Omental fat pad (tissue), 4 donors: ENCODE results near the gene ICE1. TPM values are rescaled to one million over a fixed set of nuclear protein-coding genes. Genes with fewer than 3 reads are reported as not detected.

ENCODE experiments used
- ATAC-seq: fragments of 150-250 bp; one replicate; pipeline ENCODE4 v1.9.1; 2016; ENCODE audit warnings: mild to moderate bottlenecking, moderate library complexity; ENCODE audit not compliant: low FRiP score
- DNase-seq: peaks from one replicate; pipeline ENCODE4 v3.0.0-alpha.2; 2019; ENCODE audit warnings: low spot score
- CTCF ChIP-seq, 3 donors: fragments of 450-650 bp; IDR thresholded peaks; one replicate each; pipeline ENCODE4 v1.5.1; 2016 to 2017; ENCODE audit warnings: antibody characterized with exemption in 3 of 3, mild to moderate bottlenecking in 3 of 3, moderate library complexity in 2 of 3
- total RNA-seq, 4 donors: library from RNA; depleted of rRNA; stranded (reverse); fragments of >200 nt; gene quantifications; one replicate each; pipeline ENCODE4 v1.1.0, GENCODE V29; 2016

The ICE1 gene
- total RNA-seq, 4 donors from 2014 or later, result 23.3 to 55.2 (median 33.1) TPM

GRCh38 chr5:5378531-5378930 is 43.9 kb upstream of the ICE1 start:
- DNase-seq (no peak), ATAC-seq (no peak)
- TF ChIP-seq CTCF (IDR thresholded peaks at IDR 0.05), result no peak

GRCh38 chr5:5380298-5380697 is 42.2 kb upstream of the ICE1 start:
- ATAC-seq, result no peak

GRCh38 chr5:5381310-5381913 is 41.1 kb upstream of the ICE1 start:
- ATAC-seq, result peak; percentile 62
- no peak for TF ChIP-seq CTCF (IDR thresholded peaks at IDR 0.05)
- DNase-seq, result no peak

More at GRCh38 chr5:5380298-5380697, 42.2 kb upstream of the ICE1 start:
- no peak for TF ChIP-seq CTCF (IDR thresholded peaks at IDR 0.05)
- DNase-seq, result no peak

GRCh38 chr5:5383461-5383860 is 39.0 kb upstream of the ICE1 start:
- no peak for ATAC-seq
- DNase-seq, result no peak
- TF ChIP-seq CTCF (IDR thresholded peaks at IDR 0.05), result no peak

DNA sequence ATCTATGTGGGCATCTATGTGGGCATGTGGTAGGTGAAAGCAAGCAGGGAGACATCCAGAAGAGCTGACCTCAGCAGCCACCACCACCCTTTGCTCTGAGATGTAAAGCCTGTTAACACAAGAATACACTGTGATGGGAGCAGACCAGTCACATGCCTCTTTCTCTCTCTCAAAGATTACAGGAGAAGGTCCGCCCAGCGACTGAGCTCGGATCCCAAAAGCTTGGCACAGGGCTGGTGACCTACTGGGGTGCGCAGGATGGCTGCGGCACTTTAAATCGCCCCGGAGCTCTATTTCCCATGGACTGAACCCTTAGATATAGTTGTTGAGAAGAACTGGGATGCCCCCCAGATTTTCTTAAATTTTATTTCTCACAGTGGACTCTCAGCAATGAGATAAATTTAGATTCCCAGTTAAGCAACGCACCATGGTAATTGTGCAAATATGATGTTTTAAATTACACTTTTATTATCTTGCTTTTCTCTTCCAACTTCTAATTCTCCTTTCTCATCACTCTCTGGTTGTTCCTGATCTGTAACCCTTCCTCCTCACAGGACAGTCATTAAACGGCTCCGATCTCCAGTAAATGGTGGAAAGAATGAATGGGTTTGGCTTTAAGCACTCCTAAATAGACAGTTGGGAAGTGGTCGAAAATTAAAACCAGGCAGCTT is 37.7 kb upstream of the ICE1 start:
- no peak for ATAC-seq
- no peak for DNase-seq
- no peak for TF ChIP-seq CTCF (IDR thresholded peaks at IDR 0.05)

DNA sequence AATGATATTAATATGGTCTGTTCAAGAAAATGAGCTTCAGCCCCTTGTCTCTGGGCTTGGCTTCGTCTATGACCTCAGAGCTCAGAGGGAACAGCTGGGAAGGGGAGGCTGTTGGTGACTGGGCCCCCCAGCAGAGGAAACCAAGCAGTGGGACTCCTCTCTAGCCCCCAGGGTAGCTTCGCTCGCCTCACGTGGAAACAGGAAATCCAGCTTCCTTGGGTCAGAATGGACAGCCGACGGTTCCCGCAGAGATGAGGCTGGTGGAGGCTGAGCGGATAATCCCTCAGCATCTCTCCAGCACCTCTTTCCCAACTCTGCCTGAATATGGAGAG is 37.2 kb upstream of the ICE1 start:
- no peak for ATAC-seq
- DNase-seq, result no peak
- no peak for TF ChIP-seq CTCF (IDR thresholded peaks at IDR 0.05)

DNA sequence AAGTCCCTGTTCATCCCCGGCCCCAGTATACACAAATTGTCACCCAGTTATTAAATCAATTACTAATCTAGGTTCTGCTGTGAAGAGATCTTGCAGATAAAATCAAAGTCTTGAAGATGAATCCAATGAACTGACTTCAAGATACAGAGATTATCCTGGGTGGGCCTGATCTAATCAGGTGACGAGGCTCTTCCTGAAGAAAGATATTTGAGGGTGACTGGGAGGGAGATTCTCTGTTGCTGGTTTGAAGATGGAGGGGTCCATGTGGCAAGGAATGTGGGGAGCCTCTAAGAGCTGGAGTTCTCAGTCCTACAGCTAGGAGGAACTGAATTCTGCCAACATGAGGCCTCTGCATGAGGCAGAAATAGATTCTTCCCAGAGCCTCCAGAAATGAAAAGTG is 36.1 kb upstream of the ICE1 start:
- no peak for TF ChIP-seq CTCF (IDR thresholded peaks at IDR 0.05)
- DNase-seq (no peak), ATAC-seq (no peak)
